HG02610 (cell line): Measurements from ENCODE around the gene SH3RF1.

ENCODE experiments used
- ATAC-seq: cut with Tn5 transposase; IDR thresholded peaks from one replicate; pipeline ENCODE4 v1.9.1; 2021; ENCODE audit warnings: mild to moderate bottlenecking, moderate library complexity; ENCODE audit not compliant: unreplicated experiment

SH3RF1 gene

DNA sequence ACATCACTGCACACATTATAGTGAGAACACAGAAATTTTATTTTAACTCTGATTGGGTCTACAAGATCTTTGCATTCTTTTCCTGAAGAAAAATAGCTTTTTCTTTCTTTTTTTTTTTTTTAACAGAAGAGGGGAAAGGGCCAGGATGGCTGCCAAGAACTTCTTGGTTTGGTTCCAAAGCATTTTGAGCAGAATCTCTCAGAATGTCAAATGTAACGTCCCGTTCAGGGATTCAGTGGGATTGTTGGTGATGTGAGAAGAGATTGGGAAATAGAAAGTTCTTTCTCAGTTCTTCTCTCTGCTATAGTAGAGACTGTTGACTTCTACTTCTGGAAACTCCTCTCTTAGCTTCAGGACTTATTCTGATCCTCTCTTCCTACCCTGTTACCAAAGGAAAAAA is 189.8 kb downstream of the SH3RF1 start:
- peak; percentile 1 for ATAC-seq

DNA sequence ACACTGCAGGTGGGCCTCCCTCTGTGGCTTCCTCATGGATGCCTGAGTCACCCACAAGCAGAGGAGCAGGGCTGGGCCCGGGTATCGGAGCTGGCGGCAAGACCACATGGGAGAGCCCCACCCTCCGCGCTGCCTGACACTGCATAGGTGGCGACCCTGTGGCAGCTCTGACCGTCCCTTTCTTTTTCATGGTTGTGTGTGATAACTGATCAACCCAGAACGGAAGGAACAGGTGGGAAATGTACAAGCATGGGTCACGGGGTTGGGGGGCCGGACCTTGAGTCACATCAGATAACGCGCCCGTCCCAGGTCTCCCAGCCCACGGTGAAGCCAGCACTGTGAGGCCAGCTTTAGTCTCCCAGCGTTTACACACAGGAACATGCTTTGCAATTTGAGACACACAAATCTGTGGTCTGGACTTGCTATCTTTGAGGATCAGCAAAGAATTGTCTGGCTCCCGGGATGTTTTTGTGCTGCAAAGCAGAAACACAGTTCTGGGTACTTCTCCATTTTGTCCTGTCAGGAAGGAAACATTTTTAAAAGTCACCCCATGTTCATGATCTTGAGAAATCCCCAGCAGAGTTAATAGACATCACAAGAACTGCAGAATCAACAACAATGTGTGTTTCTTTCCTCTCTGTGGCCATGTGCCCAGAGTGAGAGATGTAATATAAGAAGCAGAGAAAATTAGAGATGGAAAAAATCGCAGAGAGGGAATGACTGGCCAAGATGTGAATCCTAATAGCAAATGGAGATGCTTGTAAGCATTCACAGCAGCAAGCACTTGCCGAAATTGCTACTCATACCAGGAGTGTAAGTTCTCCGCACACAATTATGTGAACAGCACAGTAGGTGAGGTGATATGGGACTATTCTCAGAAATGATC is 190.6 kb downstream of the SH3RF1 start:
- ATAC-seq = peak; percentile 85

GRCh38 chr4:169074117-169074516 is 196.6 kb downstream of the SH3RF1 start:
- ATAC-seq = no peak

DNA sequence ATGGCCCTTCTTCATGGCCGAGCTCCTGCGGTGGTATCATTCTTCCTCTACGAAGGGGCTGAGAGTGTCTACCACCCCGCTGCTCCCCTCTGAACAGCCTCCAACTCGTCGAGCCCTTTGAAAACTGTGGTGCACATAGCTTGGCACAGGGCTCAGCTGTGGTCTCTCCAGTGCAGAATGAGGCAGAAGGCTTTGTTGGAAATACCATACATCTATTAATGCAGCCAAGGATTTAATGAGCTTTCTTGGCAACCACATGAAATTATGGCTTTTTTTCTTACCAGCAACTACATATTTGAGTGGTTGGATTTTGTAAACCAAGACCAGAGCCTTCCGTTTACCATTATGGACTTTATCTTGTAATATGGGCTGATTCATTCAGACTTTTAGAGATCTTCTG is 199.0 kb downstream of the SH3RF1 start:
- ATAC-seq = no peak

DNA sequence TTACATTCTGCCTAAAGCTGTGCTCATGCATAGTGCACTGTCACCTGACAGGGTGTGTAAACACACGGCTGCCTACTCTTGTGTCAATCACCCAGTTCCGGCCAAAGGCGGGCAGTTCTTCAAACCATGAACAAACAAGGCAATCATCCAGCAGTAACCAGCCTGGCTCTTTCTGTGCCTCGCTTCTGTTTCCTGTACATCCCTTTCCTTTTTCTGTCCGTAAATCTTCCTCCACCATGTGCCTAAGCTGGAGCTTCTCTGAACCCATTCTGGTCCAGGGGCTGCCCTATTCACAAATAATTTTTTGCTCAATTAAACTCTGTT is 199.9 kb downstream of the SH3RF1 start:
- ATAC-seq = no peak

- ATAC-seq = no peak
Measured at GRCh38 chr4:169070071-169070894, 200.5 kb downstream of the SH3RF1 start.

DNA sequence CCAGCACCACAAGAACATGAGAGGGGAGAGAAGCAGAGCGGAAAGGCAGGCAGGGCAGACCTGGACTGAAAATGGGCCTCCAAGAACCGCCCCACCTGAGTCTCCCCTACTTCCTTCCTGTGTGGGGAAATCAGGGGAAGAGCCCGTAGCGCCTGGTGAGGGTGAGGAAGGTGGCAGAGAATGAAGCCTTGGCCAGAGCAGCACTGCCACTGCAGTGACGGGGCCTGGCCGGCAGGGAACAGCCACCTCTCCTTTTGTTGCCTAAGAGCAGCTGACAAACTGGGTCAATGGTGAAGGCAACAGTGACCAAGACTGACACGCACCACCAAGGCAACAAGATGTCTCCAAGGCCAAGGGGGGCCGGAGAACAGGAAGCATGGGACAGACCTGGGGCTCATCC is 202.3 kb downstream of the SH3RF1 start:
- peak; percentile 69 for ATAC-seq

- ATAC-seq = no peak
Measured at GRCh38 chr4:169066934-169067333, 203.8 kb downstream of the SH3RF1 start.

DNA sequence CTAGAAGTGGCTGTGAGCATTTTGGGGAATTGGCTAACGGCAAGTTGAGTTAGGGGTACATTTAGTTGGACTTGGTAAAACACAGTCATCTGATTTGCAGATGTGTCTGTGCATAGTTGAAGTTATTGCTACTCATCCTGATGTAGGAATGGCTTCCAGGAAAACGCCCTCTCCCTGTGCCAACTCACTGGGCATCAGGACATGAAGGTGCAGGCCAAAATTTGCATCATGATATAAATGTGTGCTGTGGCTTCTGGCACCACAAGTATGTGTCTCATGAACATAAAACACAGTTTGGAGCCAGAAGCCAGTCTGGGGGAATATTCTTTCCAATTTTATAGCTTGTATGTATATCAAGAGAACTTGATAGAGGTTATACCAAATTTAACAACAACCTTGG is 206.5 kb downstream of the SH3RF1 start:
- ATAC-seq = no peak

GRCh38 chr4:169063441-169063840 is 207.3 kb downstream of the SH3RF1 start:
- ATAC-seq = no peak

- ATAC-seq = no peak
Measured at GRCh38 chr4:169062897-169063244, 207.9 kb downstream of the SH3RF1 start.

- no peak for ATAC-seq
Measured at GRCh38 chr4:169061386-169061785, 209.4 kb downstream of the SH3RF1 start.

- ATAC-seq = no peak
Measured at GRCh38 chr4:169060391-169061091, 210.2 kb downstream of the SH3RF1 start.

DNA sequence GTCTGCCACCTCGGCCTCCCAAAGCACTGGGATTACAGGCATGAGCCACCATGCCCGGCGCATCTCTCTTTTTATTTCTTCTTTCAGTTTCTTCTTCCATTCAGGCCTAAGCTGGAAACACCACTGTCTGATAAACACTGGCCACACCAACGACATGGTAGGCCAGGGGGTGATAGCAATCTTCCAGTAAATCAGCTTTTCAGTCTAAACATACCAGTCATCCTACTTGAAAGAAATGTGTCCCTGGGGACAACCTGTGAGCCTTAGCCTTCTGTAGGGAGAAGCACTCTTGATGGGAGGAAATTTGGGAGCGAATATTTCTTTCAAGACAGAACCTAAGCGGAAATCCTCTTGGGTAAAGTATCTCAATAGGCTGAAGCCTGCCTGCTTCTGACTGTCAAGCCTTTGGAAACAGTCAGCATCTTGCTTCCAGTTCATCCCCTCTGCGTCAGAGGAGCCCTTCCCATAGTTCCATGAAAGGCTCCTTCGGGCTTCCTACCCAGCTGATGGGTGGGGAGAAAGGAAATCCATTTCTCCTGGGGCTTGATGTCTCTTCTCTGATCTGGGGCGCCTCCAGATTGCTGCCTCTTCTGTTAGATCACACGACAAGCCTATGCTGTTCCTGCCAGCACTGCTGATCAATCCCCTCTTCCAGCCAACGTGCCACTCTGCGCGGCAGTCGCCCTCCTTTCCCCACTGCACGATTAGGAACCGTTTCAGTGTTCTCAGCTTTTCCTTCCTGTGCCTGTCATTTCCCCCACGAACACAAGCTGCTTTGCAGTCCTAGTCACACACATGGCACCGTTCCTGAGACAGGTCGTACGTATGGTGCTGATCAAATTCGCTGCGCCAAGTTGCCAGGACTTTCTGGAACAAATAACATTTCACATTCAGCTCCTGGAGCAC is 211.2 kb downstream of the SH3RF1 start:
- no peak for ATAC-seq

DNA sequence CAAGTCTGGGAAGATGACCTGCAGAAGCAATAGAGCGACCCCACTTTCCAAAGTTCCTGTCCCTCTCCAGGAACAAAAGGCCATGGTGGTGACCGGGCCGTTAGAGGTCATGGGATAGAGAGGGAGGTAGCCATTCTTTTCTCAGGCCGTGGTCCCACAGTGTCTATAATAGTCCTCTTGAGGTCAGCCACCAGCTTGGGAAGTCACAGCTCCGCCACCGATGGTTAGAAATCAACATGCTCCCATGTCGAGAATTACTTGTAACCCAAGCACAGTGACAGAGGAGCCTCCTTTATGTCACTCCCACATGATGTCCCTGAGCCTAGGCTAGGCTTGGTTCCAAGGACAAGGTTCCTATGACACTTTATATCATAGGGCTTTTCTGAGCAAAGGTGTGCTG is 212.4 kb downstream of the SH3RF1 start:
- no peak for ATAC-seq

DNA sequence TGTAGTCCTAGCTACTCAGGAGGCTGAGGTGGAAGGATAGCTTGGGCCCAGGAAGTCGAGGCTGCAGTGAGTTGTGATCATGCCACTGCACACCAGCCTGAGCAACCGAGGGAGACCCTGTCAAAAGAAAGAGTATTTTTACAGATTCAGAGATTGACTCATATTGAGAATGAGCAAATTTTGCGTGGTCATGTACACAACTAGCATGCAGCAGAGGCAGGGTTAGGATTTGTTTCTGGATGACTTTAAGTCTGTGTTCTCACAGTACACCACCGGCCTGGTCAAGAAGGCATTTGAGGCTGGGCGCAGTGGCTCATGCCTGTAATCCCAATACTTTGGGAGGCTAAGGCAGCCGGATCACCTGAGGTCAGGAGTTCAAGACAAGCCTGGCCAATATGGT is 215.9 kb downstream of the SH3RF1 start:
- ATAC-seq = peak; percentile 71

- ATAC-seq = no peak
Measured at GRCh38 chr4:169052594-169052945, 218.2 kb downstream of the SH3RF1 start.

GRCh38 chr4:169051761-169052593 is 218.8 kb downstream of the SH3RF1 start:
- ATAC-seq = no peak

DNA sequence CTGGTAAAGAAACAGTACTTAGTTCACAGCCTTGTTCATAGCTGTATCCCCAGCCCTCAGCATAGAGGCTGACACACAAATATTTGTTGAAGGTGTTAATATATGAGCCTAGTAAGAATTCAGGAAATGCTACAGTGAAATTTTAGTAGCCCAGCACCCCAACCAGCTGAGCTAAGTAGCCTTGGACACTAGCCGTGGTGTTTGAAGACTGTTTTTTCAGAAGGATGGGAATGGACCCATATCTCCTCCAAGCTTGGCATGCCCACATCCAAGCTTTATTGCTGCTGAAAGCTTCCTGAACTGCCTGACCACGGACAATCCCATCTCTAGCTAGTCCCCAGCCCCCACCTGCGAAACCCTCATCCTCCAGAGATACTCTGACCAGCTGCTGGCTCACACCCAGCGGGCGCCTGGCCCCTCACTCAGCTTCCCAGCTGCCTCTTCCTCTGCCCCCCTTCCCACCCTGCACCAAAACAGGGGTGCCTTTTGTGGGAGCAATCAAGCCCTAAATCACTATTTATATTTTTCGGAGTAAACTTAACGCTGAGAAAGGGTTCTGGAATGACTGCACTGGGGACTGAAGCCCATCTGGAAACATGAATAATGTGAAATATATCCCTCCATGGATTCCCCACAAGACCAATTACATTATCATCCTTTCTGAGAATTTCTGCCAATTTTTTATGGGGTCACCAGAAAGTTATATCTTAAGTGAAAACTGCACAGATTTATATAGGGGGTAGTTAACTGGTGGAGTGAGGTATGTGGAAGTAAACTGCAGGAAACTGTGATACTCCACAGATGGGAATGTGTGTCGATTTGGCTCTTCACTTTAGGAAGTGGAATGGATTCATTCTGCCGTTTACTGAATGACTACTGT is 219.6 kb downstream of the SH3RF1 start:
- no peak for ATAC-seq
